GM19043 (cell line): Measurements from ENCODE around the gene SLC35F1.
A peak's percentile ranks its signal among the peaks of the same experiment; 100 is the strongest.
"Not testable (repeated sequence)": the region's sequence is repeated elsewhere in the genome, so short reads cannot be mapped to it uniquely, and the experiment has no call there.

ENCODE experiments used
- ATAC-seq: cut with Tn5 transposase; IDR thresholded peaks from one replicate; pipeline ENCODE4 v1.9.1; 2021; ENCODE audit warnings: low read depth; ENCODE audit not compliant: unreplicated experiment

Gene SLC35F1

GRCh38 chr6:117906958-117907600 lies at the start of gene SLC35F1:
TSS of gene SLC35F1 (plus strand) at chr6:117907264.
- peak; percentile 45 for ATAC-seq

- ATAC-seq = not testable (repeated sequence)
Observed at GRCh38 chr6:117858601-117859000, 48.5 kb upstream of the SLC35F1 start.

GRCh38 chr6:117861545-117861944 lies 45.5 kb upstream of the SLC35F1 start:
- ATAC-seq = no peak

GRCh38 chr6:117866561-117866960 lies 40.5 kb upstream of the SLC35F1 start:
- no peak for ATAC-seq

GRCh38 chr6:117870486-117871242 lies 36.4 kb upstream of the SLC35F1 start:
- ATAC-seq = peak; percentile 83

GRCh38 chr6:117880824-117881223 lies 26.2 kb upstream of the SLC35F1 start:
- no peak for ATAC-seq

GRCh38 chr6:117890172-117890571 lies 16.9 kb upstream of the SLC35F1 start:
- no peak for ATAC-seq

GRCh38 chr6:117906507-117906957 lies 532 bp upstream of the SLC35F1 start:
- peak; percentile 25 for ATAC-seq

GRCh38 chr6:117907601-117908245 lies 659 bp downstream of the SLC35F1 start:
- peak; percentile 16 for ATAC-seq

GRCh38 chr6:117908246-117909068 lies 1.4 kb downstream of the SLC35F1 start:
- no peak for ATAC-seq

- no peak for ATAC-seq
Observed at GRCh38 chr6:117909638-117910037, 2.6 kb downstream of the SLC35F1 start.

- no peak for ATAC-seq
Observed at GRCh38 chr6:117910549-117910948, 3.5 kb downstream of the SLC35F1 start.

GRCh38 chr6:117911150-117911549 lies 4.1 kb downstream of the SLC35F1 start:
- no peak for ATAC-seq

- ATAC-seq = no peak
Observed at GRCh38 chr6:117911660-117912059, 4.6 kb downstream of the SLC35F1 start.

GRCh38 chr6:117915846-117916245 lies 8.8 kb downstream of the SLC35F1 start:
- no peak for ATAC-seq

- ATAC-seq = no peak
Observed at GRCh38 chr6:117916483-117916882, 9.4 kb downstream of the SLC35F1 start.

GRCh38 chr6:117917176-117917575 lies 10.1 kb downstream of the SLC35F1 start:
- ATAC-seq = no peak

- ATAC-seq = no peak
Observed at GRCh38 chr6:117918454-117918853, 11.4 kb downstream of the SLC35F1 start.

- no peak for ATAC-seq
Observed at GRCh38 chr6:117919275-117919674, 12.2 kb downstream of the SLC35F1 start.
